Mesenteric fat pad (tissue), 1 donor: ENCODE results near the gene ECD. TPM values are rescaled to one million over a fixed set of nuclear protein-coding genes. Genes with fewer than 3 reads are reported as not detected.

ENCODE experiments used
- DNase-seq: peaks from one replicate; pipeline ENCODE4 v3.0.0-alpha.2; 2020; ENCODE audit warnings: low spot score
- long read RNA-seq: library from polyadenylated mRNA; unstranded; transcript quantifications from one replicate; pipeline ENCODE4 v2.0.0, GENCODE V29; 2020
- total RNA-seq: library from RNA; stranded (reverse); fragmentation: NEBNext Ultra II Directional; extraction: Animal tissue kit (Norgen Biotek cat#: 25700); gene quantifications from one replicate; pipeline ENCODE4 v1.2.1, GENCODE V29; 2021
- donor health status: DM: yes; HTN: yes; CAD: no.

The ECD gene
- total RNA-seq, result 22.0 TPM
- long read RNA-seq, transcript ECD-201 (14 exons, 3,069 nt), result major isoform, 47 of 66 reads
- long read RNA-seq, partial matches to known transcripts, result 7 of 66 reads
- long read RNA-seq, other reads (novel, unspliced or antisense), result 11 of 66 reads

DNA sequence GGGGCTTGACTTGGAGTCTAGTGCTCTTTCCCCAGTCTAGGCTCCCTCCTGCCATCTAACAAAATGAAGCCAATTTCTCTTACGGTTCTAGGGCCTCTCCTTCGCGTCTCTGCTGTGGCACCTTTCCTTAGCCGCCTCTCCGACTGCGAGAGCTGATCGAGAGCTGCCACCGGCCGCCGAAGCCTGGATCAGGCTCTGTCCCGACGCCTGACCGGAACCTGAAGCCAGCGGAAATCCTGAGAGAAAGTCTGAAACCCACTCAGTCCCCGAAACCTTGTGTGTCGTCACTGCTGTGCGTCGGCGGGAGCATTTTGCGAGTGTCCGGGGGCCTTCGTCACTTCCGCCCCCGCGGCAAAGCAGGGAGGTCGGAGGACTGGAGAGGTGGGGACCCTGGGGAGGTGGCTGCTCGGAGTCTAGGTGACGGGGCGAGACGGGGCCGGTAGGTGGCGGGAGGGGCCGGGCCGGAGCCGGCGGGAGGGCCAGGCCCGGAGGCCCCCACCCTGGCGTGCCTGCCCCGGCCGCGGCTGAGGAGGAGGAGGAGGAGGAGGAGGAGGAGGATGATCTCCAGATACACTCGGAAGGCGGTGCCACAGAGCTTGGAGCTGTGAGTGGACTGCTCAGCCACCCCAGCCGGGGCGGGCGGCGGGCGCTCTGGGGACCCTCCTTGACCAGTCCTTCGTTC lies at the start of gene ECD, which contains the start of gene FAM149B1:
ECD (minus strand) TSS at position 226 of the 682 bp plus-strand sequence. CDS start 4,071 bp downstream, outside the sequence.
FAM149B1 (plus strand) TSS at position 337 of the 682 bp plus-strand sequence; CDS start at position 558, 221 bp downstream.
- DNase-seq, result peak; percentile 97

DNA sequence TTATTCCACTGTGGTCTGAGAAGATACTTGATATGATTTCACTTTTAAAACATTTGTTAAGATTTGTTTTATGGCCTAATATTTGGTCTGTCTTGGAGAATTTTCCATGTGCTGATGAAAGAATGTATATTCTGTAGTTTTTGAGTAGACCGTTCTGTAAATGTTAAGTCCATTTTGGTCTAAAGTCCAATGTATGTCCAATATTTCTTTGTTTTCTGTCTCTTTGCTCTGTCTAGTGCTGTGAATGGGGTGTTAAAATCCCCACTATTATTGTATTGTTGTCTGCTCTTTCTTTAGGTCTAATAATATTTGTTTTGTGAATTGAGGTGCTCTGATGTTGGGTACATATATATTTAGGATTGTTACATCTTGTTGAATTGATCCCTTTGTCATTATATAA lies 47.9 kb upstream of the ECD start:
- DNase-seq, result no peak

DNA sequence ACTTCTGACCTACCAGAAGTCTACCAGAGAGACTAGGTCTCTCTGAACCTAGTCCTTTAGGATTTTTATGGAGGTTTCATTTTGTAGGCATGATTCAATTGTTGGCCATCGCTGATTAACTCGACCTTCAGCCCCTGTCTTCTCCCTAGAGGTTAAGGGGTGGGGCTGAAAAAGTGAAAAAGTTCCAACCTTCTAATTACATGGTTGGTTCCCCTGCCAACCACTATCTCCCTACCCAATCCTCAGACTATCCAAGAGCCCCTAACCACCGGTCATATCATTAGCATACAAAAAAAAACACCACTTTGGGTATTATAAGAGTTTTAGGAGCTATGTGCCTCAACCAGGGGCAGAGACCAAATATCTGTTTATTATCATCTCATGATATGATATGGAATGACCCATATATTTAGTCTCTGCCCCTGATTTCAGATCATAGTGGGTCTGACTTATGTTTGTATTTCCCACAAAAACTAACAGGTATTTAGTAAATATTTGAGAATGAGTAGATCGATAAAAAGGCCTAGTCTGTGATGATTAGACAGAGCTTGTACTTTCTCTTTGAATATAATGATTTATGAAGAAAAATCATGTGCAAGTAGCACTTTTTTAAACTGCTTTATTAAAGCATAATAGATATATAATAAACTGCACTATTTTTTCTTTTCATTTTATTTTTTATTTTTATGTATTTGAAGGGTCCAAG lies 43.5 kb upstream of the ECD start:
- no peak for DNase-seq

DNA sequence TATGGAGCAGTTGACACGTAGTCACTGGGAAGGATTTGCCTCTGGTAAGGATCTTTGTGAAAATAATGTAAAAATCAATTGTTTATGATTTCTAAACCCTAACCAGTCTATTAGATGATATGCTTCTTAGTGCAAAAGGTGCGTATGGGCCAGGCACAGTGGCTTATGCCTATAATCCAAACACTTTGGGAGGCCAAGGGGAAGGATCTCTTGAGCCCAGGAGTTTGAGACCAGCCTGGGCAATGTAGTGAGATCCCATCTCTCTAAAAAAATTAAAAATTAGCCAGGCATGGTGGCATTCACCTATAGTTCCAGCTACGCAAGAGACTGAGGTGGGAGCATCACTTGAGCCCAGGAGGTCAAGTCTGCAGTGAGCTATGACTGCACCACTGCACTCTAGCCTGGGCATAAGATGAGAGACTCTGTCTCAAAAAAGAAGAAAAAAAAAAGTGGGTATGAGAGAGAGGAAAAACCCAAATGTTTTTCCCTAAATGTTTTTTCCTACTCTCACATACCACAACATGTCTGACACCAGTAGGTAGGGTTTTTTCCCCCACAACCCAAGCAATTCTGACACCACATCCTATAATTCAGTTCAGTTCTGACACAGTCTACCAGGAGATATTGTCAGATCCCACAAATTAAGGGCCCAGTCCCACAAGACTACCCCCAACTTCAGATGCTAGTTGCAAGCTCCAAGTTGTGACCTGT lies 42.7 kb upstream of the ECD start:
- no peak for DNase-seq

DNA sequence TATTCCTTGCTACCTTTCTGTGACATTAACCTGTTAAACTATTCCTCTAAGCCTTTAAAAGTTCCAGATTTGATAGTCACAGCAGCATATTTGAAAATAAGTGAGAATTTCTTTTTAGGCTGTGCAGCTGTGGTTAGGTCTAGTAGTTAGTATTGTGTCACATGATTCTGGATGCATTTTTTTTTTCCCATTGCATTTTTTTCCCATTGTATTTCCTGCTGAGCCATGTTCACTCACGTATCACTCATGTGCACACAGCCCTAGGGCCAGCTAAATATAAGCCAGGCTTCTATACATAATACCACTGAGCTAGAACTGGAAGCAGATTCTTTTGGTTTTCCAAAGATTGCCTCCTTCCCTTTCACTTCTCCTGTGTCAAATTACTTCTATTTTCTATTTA lies 41.9 kb upstream of the ECD start:
- no peak for DNase-seq

DNA sequence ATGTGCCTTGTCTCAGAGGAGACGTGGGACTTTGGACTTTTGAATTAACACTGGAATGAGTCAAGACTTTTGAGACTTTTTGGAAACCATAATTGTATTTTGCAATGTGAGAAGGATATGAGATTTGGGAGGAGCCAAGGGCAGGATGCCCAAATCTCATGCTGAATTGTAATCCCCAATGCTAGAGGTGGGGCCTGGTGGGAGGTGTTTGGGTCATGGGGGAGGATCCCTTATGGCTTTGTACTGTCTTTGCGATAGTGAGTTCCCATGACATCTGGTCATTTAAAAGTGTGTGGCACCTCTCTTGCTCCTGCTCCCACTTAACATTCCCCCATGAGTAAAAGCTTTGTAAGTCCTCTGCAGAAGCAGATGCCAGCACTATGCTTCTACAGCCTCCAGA lies 40.1 kb upstream of the ECD start:
- no peak for DNase-seq

DNA sequence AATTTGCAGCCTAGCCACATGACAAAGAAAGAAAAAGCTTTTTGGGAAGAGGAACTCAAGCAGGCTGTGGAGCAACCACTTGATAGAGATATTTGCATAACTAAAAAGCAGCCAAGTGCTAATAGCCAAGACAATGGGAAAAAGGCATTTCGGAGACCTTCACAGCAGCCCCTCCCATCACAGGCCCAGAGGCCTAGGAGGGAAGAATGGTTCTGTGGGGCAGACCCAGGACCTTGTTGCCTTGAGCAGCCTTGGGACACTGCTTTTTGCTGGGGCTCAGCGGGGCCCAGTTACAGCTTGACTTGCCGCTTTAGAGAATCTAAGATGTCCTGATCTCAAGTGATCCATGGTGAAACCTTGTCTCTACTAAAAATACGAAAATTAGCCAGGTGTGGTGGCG lies 38.6 kb upstream of the ECD start:
- DNase-seq, result no peak

DNA sequence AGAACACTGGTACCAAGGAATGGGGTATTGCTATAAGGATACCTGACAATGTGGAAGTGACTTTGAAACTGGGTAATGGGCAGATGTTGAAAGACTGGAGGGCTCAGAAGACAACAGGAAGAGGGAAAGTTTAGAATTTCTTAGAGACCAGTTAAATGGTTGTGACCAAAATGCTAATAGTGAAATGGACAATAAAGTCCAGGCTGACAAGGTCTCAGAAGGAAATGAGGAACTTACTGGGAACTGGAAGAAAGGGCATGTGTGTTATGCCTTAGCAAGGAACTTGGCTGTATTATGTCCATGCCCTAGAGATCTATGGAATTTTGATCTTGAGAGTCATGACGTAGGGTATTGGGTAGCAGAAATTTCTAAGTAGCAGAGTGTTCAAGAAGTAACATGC lies 38.1 kb upstream of the ECD start:
- no peak for DNase-seq

DNA sequence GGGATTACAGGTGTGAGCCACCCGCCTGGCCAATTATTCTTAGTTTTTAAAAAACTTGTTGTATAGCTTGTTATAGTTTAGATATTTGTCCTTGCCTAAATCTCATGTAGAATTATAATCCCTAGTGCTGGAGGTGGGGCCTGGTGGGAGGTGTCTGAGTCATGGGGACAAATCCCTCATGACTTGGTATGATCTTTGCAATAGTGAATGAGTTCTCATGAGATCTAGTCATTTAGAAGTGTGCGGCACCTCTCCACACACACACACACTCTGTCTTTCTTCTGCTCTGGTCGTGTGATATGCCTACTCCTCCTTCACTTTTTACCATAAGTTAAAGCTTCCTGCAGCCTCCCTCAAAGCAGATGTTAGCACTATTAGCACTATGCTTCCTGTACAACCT lies 37.3 kb upstream of the ECD start:
- no peak for DNase-seq

DNA sequence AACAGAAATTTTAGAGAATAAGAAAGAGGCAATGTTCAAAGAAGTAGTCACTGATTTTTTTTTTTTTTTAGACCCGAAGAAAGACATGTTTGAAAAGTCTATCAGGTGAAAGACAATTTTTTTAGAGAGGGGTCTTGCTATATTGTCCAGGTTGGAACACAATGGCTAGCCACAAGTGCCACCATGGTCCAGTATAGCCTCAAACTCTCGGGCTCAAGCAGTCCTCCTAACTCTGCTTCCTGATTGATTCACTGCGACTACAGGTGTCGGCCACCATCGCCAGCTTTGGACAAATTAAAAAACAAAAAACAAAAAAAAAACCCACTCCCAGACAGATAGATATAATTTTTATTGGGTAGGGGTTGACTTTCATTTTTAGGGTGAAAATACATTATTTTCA lies 22.4 kb upstream of the ECD start:
- DNase-seq, result no peak

DNA sequence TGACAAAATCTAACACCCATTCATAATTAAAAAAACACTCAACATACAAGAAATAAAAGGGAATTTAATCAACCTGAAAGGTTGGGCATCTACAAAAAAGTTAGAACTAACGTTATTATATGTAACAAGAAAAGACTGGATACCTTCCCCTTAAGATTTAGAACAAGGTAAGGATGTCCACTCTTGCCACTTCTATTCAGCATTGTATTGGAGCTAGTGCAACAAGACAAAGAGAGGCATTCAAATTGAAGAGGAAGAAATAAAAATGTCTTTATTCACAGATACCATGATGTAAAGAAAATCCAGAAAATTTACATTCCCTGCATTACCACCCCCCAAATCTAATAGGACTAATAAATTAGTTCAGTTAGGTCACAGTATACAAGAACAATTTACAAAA lies 18.5 kb upstream of the ECD start:
- no peak for DNase-seq

DNA sequence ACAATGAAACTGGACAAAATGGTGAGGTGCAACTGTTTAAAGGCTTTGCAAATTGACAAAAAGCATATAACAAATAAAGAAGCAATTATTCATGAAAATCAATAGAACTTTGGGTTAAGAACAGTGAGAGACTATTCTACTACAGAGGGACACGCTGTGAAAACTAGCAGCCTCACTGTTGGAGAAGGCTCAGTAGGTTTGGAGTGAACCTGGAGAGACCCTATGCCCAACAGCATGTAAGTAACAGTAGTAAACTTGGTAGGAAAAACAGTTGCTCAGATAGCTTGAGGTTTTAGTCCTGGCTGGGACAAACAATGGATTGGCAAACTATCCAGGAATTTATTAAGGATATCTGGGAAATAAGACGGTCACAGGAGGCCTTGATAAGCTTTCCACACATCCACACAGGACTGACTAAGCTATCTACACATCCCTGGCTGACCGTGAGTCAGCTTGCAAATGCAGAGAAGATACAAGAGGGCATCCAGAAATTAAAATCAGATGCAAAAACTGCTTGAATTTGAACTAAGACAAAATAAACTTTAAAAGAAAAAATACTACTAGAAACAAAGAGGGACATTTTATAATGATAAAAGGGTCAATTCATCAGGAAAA lies 16.0 kb upstream of the ECD start:
- no peak for DNase-seq

DNA sequence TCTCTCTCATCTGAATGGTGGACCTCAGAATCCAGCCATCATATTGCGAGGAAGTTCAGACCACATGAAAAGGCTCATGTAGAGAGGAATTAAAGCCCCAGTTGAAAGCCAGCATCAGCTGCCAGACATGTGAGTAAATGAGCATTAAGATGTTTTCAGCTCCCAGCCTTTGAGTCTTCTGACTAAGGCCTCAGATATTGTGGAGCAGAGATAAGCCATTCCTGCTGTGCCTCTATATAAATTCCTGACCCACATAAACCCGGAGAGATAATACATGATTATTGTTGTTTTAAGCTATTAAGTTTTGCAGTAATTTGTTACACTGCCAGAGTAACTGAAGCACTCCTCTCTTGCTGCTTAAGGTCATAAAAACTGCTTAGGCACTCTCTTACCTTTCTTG lies 14.8 kb upstream of the ECD start:
- DNase-seq, result no peak

DNA sequence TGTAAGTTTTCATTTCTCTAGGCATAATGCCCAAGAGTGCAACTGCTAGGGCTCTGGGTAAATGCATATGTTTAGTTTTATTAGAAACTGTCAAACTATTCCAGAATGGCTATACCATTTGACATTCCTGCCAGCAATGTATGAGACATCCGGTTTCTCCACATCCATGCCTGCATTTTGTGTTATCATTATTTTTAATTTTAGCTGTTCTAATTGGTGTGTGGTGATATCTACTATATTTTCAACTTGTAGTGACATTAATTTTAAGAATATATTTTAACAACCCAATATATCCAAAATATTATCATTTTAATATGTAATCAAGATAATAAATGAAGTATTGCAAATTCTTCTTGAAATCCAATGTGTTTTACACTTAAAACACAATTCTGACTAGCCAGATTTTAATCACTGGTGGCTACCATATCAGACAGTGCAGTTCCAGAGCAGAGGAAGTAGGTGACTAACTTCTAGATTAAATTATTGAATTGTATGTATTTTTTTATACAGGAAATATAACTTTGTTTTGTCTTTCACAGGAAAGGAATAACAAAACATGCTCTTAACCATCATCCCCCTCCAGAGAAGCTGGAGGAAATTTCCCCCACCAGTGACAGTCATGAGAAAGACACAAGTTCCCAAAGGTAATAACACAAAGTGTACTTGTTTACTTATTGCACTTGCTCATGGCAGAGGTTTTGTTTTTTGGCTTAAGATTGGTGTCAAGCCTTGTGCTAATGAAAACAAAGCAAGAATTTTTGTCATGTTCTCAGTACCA lies 6.5 kb upstream of the ECD start:
- DNase-seq, result no peak

DNA sequence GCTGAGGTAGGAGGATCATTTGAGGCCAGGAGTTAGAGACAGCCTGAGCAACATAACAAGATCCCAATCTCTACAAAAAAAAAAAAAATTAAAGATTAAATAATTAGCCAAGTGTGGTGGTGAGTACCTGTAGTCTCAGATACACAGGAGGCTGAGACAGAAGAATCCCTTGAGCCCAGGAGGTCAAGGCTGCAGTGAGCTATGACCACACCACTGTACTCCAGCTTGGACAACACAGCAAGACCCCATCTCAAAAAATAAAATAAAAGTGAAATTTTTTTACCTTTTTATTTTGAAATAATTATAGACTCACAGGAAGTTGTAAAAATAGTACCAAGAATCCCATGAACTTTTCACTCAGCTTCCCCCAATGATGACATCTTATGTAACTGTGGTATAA lies 5.1 kb upstream of the ECD start:
- no peak for DNase-seq

DNA sequence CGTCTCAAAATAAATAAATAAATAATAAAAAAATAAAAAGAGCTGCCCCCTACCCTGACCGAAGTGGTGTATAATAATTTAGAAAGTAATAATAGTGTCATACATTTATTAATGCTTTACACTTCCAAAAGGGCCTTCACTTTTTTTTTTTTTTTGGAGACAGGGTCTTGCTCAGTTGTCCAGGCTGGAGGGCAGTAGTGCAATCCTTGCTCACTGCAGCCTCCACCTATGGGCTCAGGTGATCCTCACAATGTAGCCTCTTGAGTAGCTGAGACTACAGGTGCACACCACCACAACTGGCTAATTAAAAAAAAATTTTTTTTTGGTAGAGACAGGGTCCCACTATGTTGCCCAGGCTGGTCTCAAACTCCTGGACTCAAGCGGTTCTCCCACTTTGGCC lies 1.5 kb upstream of the ECD start:
- DNase-seq, result no peak

DNA sequence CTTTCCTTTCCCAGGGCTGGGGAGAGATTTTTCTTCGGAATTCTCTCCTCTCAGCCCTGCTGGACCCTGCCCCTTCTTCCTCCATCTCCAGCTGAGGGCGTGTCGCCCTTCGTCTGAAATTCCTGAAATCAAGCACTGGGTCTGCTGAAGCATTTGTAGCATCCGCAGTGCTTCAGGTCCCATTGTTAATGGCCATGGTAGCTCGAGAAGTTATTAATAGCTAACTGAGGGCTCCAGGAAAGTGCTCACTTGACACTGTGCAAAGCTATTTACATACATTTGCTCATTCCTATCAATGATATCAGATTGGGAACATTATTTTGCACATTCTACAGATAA lies 626 bp upstream of the ECD start:
- DNase-seq, result no peak

DNA sequence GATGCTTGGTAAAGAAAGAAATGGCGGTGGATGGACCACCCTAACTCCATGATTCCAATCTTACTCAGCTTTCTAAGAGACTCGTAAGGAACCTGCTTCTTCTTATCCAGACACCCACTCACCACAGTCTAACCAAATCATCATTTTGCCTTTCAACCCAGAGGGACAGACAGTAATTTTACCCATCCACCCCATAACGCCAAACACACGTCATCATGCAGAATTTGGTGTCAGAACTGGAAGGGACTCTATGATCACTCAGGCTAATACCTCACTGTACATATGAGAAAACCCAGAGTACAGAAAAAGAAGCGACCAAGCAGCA lies 388 bp downstream of the ECD start:
- no peak for DNase-seq

DNA sequence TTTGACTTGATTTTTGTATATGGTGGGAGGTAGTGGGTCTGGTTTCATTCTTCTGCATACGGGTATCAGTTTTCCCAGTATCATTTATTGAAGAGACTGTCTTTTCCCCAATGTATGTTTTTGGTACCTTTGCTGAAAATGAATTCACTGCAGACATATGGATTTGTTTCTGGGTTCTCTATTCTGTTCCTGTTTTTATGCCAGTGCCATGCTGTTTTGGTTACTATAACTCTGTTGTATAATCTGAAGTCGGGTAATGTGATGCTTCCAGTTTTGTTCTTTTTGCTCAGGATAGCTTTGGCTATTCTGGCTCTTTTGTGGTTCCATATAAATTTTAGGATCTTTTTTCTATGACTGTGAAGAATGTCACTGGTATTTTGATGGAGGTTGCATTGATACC lies 836 bp downstream of the ECD start:
- DNase-seq, result no peak

DNA sequence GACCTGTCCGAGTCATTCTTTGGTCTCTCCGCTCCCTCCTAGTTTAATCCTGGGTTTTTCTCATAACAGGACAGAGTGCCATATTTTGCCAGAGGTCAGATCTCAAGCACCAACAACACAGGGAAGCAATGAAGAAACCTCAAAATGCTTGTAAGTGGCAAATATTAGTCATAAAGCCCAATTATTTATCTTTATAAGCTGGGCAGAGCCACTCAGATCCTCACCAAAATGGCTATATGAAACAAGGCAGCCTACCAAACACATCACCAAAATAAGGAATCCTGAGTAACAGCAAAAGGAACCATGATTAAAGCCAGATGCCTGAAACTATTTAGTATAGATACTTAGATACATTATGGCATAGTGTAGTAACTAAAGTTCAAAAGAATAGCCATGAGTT lies 4.7 kb downstream of the ECD start:
- DNase-seq, result no peak

DNA sequence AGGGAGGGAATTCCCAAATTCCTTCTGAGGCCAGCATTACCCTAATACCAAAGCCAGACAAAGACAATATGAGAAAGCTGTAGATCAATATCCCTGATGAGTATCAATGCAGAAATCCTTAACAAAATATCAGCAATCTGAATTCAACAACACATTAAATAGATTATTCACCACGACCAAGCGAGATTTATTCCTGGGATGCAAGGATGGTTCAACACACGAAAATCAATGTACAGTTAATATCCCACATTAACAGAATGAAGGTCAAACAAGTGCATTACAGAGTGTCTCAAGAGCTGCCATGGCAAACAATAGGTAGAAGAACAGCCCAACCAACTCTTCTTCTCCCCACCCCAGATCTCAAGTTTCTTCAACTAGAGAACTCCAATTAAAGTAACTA lies 6.1 kb downstream of the ECD start:
- DNase-seq, result no peak
